Left forelimb (tissue), 1 donor: ENCODE measurements around the gene VDR.

ENCODE experiments used
- DNase-seq: peaks from one replicate; pipeline ENCODE4 v3.0.0-alpha.2; 2018; ENCODE audit warnings: low spot score

Gene VDR

GRCh38 chr12:47793015-47793681, 111.6 kb downstream of the VDR start:
- no peak for DNase-seq

- DNase-seq = no peak
Measured at GRCh38 chr12:47791874-47792273, 112.9 kb downstream of the VDR start.
